Activated T-helper 1 cell treated with anti-CD3 and anti-CD28 coated beads, Interleukin-2, amount 50 U/mL, for 16 hours (primary cell): ENCODE results near the gene ZNF335.
"Not testable (repeated sequence)": the region's sequence is repeated elsewhere in the genome, so short reads cannot be mapped to it uniquely, and the experiment has no call there.

ENCODE experiments used
- DNase-seq, 2 donors: peaks; one replicate each; pipeline ENCODE4 v3.0.0-alpha.2; 2020; ENCODE audit warnings: low read depth in 1 of 2, low spot score in 1 of 2

ZNF335 gene

DNA sequence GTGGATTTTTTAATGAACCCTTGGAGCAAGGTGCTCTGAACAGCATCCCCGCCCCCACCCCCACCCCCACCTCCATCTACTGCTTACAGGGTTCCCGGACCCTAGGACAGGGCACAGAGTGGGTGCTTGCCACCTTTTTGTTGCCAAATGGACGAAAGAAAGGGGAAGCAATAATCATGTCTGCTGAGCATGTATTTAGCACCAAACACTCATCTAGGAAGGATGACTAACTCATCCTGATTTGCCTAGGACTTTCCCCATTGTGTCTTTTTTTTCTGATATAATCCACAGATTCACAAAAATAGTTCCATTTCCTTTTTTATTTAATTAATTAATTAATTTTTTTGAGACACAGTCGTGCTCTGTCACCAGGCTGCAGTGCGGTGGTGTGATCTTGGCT is 58.9 kb downstream of the ZNF335 start:
- DNase-seq, result no peak

DNA sequence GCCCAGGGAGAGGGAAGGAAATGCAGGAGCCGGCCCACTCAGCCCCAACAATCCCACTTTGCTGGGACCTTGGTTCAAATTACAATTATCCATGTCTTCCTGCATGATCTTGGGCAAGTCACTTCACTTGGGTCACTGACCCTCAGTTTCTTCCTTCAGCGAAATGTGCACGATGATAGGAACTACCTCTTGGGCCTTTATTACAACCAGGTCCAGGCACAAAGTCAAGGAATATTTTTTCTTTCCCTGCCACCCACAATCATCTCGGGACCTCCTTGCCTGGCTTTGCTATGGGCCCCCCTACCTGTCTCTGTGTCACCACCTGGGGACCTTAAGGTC is 59.7 kb downstream of the ZNF335 start:
- no peak for DNase-seq

DNA sequence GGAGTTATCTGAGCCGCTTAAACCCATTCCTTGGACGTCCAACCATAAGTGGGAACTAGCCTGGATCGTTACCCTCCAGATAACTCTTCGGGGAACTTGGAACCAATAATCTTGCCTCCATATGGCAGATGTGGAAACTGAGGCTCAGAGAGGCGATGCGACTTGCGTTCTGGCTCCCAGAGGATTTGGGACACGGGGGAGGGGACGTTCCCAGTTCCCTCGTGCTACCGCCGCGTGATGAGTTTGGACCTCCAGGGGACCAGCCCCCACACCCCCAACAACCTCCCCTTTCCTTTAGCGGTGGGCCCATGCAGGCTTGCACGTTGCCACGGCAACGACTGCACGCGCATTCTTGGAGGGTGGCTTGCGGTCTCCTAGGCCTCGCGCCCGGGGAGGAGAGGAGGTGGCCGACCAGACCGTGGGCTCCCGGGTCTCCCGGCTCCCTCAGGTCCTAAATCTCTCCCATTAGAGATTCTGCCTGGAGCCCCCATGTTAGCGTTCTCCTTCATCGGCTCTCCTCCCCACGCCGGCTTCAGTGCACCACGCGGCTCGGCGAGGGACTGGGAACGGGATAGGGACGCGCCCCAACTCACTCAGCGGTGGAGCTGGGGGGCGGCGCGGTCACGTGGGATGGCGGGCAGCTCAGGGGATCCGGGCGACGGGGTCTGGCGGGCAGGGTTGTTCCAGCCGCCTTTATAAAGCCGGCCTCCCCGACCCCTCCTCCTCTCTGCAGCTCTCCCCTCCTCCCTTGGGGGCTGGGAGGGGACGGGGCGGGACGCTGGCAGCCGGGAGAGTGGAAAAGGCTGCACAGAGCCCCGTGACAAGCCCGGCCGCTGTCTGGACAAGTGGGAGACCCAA is 60.3 kb downstream of the ZNF335 start, which contains the start of gene PLTP:
PLTP (minus strand) TSS at position 670 of the 858 bp plus-strand sequence. CDS start 703 bp downstream, outside the sequence.
- DNase-seq, result no peak

DNA sequence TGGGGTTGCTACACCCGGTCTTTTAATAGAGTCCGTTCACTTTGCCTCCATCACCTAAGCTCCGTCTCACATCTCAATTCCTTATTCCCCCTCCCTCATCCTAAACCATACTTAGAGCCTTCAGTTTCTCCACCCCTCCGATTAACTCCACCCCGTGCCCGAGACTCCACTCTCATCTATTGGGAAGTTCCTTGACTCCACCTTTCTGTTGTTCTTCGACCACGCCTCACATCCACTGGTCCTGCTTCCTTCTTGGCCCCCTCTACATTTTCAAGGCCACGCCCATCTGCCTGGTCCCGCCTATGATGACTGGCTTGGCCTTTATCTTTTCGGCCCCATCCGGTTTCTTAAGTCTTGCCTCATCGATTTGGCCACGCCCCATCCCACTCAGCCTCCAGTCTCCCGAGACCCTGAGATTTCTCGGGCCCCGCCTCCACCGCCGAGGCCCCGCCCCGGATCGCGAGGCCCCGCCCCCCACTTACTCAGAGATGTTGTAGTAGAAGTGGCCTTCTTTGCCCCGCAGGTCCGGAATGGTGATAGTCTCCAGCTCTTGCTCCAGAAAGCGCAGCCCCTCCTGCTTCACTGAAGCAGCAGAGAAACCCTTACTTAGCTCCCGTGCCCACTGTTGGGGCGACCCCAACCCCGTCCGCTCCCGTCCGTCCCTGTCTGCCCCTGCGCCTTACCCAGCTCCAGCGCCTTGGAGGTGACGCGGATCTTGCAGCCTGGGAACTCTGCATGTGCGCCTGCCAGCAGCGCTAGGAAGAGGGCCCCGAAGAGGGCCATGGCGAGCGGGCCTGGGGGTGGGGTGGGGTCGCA is 61.1 kb downstream of the ZNF335 start:
- DNase-seq, result peak; percentile 66 to 77

DNA sequence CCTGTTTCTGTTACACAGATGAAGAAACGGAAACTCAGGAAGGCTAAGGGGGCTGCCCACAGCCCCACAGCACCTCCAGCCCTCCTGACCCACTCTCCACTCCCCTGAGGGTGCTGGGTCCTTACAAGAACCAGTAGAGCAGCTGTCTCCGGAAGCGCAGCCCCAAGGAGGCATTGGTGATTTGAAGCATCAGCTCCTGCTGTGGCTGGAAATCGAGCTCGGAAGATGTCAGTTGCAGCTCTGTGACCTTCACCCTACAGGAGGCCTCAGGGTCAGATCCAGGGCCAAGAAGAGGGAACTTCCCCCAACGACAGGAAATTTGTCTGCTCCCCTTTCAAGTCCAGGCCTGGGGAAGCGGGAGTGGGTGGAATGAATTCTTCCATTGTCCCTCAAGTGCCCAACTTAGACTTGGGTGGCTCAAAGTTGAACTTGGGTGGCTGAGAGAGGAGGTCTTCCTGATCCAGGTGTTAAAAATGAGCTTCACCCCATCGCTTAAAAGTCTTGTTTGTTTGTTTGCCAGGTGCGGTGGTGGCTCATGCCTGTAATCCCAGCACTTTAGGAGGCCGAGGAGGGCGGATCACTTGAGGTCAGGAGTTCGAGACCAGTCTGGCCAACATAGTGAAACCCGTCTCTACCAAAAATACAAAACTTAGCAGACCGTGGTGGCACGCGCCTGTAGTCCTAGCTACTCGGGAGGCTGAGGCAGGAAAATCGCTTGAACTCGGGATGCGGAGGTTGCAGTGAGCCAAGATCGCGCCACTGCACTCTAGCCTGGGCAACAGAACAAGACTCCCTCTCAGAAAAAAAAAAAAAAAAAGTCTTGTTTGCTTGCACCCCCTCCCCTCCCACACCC is 62.0 kb downstream of the ZNF335 start:
- DNase-seq, result no peak

DNA sequence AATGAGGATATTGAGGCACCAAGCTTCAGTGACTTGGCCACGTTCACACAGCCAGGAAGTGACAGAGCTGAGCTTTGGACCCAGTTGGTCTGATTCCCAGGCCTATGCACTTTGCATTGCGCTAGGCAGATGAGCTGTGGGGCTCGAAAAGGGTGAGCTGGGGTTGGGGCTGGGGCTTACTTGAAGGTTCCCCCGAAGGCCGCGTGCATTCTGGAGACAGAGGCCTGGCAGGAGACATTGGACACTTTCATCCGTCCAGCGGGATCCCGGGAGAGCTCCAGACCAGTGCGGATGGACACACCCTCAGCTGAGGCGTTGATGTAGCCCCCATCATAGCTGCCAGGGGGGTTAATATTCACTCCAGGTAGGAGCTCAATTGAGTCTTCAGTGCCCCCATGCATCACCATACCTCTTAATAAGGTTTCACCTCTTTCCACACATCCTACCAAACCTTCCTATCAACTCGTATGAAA is 62.6 kb downstream of the ZNF335 start:
- DNase-seq, result no peak

DNA sequence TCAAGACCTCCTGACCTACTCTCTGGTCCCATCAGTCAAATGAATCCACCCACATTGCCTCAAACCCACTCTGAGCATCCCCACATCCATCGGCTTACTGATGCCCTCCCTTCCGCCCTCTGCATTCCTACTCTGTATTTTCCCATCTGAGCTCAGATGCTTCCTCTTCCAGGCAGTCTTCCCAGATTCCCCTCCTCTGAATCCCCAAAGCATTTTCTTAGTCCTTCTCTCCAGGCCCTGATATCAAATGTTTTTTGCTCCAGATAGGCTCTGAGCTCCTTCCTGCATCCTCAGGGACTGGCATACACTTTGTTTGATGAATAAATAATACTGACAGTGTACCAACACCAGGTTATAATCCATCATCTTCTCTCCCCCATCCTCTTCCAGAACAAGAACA is 63.9 kb downstream of the ZNF335 start:
- no peak for DNase-seq

DNA sequence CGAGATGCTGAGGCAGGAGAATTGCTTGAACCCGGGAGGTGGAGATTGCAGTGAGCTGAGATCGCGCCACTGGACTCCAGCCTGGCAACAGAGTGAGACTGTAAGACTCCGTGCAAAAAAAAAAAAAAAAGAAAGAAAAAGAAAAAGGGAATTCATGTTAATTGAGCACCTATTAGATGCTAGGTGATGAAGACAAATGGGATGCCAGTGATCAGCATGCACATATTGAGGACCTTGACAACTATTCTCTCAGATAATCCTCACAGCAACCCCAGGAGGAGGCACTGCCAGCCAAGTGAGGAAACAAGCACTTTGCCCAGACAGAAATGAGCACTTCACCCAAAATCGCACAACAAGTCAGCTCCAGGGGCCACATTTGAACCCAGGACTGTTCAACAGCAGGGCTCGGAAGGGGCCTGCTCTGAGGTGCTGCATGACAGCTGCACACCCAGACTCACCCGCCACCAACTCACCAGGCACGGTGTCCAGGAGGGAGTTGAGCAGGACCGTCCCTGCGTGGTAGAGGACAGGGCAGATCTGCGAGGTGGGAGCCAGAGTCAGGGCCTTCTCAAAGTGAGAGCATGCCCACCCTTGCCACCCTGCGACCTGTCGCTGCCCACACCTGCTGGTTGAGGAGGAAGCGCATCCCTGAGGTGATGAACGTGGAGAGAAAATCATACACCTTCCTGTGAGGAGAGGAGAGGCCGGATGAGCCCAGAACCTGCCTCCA is 64.6 kb downstream of the ZNF335 start:
- DNase-seq, result no peak

DNA sequence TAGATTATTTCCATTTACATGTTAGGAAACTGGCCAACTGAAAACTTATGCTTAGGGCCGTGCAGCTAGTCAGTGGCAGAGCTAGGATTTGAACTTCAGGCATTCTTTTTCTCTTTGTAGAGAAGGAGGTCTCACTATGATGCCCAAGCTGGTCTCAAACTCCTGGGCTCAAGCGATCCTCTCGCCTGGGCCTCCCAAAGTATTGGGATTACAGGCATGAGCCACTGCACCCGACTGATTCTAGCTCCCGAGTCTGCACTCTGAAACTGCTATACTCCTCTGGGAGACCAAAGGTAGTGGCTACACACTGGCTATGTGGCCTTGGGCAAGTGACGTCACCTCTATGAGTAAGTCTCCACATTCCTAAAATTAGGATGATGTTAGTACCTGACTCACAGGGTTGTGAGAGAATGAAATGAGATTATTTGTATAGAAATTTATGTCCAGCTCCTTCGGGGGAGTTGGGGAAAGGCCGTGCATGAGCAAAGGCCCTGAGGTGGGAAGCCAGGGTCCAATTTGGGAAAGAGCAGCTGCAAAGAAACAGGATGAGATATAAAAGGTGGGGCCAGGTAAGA is 66.4 kb downstream of the ZNF335 start:
- no peak for DNase-seq

DNA sequence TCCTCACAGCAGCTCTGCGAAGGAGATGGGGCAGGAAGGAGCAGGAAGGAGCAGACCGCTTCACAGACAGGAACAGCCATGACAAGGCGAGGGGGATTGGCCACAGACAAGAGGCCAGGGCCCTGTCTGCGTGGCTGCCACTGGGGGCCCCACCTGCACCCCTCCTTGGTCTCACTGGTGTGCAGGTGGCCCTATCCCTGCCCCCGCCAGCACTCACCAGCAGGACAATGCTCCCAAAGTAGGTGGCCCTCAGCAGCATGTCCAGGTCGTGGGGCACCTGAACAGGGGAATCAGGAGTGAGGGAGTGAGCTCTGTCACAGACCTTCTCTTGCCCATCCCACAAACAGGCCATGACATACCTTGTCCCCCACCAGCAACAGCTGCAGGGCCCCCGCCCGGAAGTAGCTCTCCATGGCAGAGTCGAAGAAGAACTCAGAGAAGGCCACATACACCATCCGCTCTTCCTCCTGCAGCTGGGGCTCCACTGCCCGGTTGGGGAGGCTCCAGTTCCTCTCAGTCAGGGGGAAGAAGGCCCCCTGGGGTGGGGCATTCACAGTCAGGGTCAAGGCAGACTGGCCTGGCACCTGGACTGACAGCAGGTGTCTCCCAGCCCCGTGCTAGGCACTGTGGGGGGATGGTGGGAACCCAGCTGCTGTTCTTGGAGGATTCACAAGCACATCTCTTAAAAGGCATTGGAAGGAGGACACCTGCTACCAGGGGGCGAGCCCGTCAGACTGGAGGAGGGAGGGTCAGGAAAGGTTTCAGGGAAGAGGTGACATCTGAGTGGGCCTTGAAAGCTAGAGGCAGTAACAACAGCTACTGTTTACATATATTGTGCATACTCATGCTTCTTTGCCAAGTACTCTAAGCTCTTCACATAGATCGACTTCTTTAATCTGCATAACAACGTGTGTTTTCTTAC is 67.2 kb downstream of the ZNF335 start:
- no peak for DNase-seq

DNA sequence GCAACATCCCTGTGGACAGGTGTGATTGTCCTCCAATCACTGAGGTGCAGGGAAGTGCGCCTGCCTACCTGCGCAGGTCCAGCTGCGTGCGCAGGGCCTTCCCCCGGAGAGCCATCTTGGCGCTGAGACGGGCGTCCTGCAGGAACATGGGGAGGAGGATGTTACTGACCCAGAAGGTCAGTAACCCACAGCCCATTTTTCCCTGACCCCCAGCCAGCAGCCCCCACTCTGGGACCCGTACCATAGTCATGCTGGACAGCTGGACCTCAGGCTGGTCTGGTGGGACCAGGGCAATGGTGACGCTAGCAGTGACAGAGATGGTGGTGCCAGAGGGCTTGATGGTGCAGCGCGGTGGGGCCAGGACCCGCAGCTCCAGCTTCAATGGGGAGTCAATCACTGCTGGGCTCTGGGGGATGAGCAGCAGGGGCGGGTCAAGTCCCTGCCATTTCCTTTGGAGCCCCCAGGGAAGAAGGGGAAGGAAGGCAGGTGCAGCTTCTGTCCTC is 69.8 kb downstream of the ZNF335 start:
- no peak for DNase-seq

DNA sequence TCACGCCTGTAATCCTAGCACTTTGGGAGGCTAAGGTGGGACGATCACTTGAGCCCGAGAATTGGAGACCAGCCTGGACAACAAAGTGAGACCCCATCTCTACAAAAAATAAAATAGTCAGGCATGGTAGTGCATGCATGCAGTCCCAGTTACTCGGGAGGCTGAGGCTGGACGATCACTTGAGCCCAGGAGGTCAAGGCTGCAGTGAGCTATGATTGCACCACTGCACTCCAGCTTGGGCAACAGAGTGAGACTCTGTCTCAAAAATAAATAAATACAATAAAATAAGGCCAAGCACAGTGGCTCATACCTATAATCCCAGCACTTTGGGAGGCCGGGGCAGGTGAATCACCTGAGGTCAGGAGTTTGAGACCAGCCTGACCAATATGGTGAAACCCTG is 70.7 kb downstream of the ZNF335 start:
- not testable (repeated sequence) for DNase-seq

DNA sequence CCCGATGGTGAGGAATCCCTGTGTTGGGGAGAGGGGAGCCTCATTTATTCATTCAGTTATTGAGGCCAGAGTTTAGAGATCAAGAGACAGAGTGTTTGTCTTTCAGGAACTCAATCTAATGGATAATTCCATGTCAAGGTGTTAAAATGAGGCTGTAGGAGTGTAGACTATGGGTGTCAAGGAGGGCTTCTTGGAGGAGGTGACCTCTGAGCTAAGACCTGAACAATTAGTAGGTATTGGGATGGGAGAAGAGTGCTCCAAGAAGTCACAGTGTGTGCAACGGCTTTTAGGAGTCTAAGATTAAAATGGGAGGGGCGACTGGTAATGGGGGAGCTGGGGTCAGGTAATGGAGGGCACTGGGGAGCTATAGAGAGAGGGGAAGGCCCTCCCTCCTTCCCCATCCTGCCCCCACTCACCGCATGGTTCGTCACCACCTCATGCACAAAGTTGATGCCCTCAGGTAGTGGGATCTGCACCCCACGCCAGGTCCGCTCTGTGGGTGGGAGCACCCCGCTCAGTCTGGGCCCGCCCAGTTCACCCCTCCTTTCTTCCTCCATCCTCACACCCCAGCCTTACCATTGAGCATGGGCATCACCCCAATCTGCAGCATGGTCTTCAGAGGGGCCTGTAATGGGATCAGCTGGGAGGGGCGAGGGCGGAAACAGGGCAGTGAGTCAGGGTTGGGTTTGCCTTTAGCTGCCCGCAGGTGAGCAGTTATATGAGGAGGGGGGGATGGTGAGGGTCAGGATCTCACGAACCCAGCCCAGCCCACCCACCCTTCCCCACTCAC is 72.8 kb downstream of the ZNF335 start:
- DNase-seq, result no peak
